Mammary epithelial cell (primary cell): ENCODE data around the gene ANKRD33B.

Experiments
- EZH2 ChIP-seq: IDR thresholded peaks from 2 replicates; pipeline ENCODE4 v1.6.1; 2012; ENCODE audit warnings: low read length, inconsistent platforms, borderline replicate concordance
- TF ChIP-seq, protein P1 (sequence below), 2 donors: IDR thresholded peaks in 1 of 2; conservative IDR thresholded peaks in 1 of 2; 2 replicates each; pipeline ENCODE4 v1.5.1; 2011 to 2012; ENCODE audit warnings: inconsistent platforms in 2 of 2, low read length in 2 of 2, mild to moderate bottlenecking in 2 of 2, control low read depth in 1 of 2, low read depth in 1 of 2; ENCODE audit not compliant: insufficient read depth in 1 of 2; ENCODE audit errors: extremely low read depth in 1 of 2

DNA sequence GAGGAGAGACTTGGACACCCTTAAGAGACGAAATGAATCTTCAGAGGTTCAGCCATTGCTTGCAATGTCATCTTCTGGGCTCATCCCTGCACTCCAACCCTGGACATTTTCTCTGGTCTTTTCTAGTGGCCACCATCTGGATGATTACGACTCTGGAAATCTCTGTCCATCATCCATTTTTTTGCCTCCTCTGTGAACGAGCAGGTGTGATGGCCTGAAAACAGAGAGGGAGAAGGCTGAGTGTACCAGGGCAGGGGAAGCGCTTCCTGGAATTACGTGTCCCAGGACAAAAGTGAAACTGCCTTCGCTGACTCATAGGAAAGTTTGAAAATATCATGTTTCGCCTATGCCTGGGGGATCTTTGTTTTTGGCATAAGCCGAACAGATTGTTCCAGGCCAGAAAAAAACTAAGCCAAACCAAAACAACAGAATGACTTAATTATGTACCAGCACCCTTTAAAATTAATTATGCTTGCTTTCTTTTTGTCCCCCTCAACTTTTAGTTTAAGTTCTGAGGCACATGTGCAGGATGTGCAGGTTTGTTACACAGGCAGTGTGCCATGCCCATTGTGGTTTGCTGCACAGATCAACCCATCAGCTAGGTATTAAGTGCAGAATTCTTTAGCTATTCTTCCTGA lies 31.9 kb downstream of the ANKRD33B start:
- TF ChIP-seq, protein P1, sequence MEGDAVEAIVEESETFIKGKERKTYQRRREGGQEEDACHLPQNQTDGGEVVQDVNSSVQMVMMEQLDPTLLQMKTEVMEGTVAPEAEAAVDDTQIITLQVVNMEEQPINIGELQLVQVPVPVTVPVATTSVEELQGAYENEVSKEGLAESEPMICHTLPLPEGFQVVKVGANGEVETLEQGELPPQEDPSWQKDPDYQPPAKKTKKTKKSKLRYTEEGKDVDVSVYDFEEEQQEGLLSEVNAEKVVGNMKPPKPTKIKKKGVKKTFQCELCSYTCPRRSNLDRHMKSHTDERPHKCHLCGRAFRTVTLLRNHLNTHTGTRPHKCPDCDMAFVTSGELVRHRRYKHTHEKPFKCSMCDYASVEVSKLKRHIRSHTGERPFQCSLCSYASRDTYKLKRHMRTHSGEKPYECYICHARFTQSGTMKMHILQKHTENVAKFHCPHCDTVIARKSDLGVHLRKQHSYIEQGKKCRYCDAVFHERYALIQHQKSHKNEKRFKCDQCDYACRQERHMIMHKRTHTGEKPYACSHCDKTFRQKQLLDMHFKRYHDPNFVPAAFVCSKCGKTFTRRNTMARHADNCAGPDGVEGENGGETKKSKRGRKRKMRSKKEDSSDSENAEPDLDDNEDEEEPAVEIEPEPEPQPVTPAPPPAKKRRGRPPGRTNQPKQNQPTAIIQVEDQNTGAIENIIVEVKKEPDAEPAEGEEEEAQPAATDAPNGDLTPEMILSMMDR (conservative IDR thresholded peaks at IDR 0.05 in 1 of 2, IDR thresholded peaks at IDR 0.05 in 1 of 2; ENCODE audit: extremely low read depth in 1 of 2, insufficient read depth in 1 of 2, low read depth in 1 of 2, low read length in 2 of 2) = no peak
- TF ChIP-seq EZH2 = no peak
